Activated CD4-positive, alpha-beta T cell treated with anti-CD3 and anti-CD28 coated beads, Interleukin-2, amount 50 U/mL, for 16 hours (primary cell): ENCODE results near the gene NFYA.

ENCODE experiments used
- DNase-seq: peaks from one replicate; pipeline ENCODE4 v3.0.0-alpha.2; 2020

NFYA gene

GRCh38 chr6:41047306-41047705, 25.5 kb upstream of the NFYA start:
- no peak for DNase-seq

- DNase-seq: no peak
Measured at GRCh38 chr6:41047745-41048732, 24.7 kb upstream of the NFYA start.

GRCh38 chr6:41049521-41049920, 23.3 kb upstream of the NFYA start:
- DNase-seq: no peak

- no peak for DNase-seq
Measured at GRCh38 chr6:41049955-41050354, 22.8 kb upstream of the NFYA start.

GRCh38 chr6:41050536-41050935, 22.2 kb upstream of the NFYA start:
- no peak for DNase-seq

- DNase-seq: no peak
Measured at GRCh38 chr6:41051873-41052272, 20.9 kb upstream of the NFYA start.

GRCh38 chr6:41053041-41053440, 19.7 kb upstream of the NFYA start, which contains the start of gene APOBEC2:
TSS of gene APOBEC2 (plus strand) at chr6:41053202. CDS start at chr6:41053348, 146 bp downstream.
- no peak for DNase-seq

- DNase-seq: no peak
Measured at GRCh38 chr6:41054511-41054910, 18.3 kb upstream of the NFYA start.

GRCh38 chr6:41055149-41055548, 17.6 kb upstream of the NFYA start:
- DNase-seq: no peak

GRCh38 chr6:41056768-41057490, 15.8 kb upstream of the NFYA start:
- no peak for DNase-seq

- DNase-seq: no peak
Measured at GRCh38 chr6:41058783-41059181, 14.0 kb upstream of the NFYA start.

- no peak for DNase-seq
Measured at GRCh38 chr6:41059556-41059955, 13.2 kb upstream of the NFYA start.

- DNase-seq: no peak
Measured at GRCh38 chr6:41061196-41061726, 11.5 kb upstream of the NFYA start.

- DNase-seq: no peak
Measured at GRCh38 chr6:41062056-41062455, 10.7 kb upstream of the NFYA start.

GRCh38 chr6:41063884-41064285, 8.9 kb upstream of the NFYA start:
- DNase-seq: no peak

GRCh38 chr6:41064841-41065240, 7.9 kb upstream of the NFYA start:
- no peak for DNase-seq

GRCh38 chr6:41065550-41066026, 7.2 kb upstream of the NFYA start:
- no peak for DNase-seq

GRCh38 chr6:41066867-41067304, 5.9 kb upstream of the NFYA start:
- peak; percentile 55 for DNase-seq

- DNase-seq: peak; percentile 88
Measured at GRCh38 chr6:41071501-41071922, 1.3 kb upstream of the NFYA start.

- peak; percentile 100 for DNase-seq
Measured at GRCh38 chr6:41071923-41072835, 595 bp upstream of the NFYA start, which contains the start of gene OARD1. TSS of gene OARD1 (minus strand) at chr6:41072356. CDS start at chr6:41071634, 722 bp downstream.

GRCh38 chr6:41073203-41073967, 611 bp downstream of the NFYA start:
- DNase-seq: peak; percentile 89
